WTC11 (cell line): ENCODE results near the gene RPRD1B.

ENCODE experiments used
- GABPB1 ChIP-seq: sonication (generic); formaldehyde crosslinking; IDR thresholded peaks from 2 replicates; pipeline ENCODE4 v1.8.1; 2023; ENCODE audit warnings: mild to moderate bottlenecking, missing genetic modification reagents
- PRRX2 ChIP-seq: fragments of 250-450 bp; sonication (Bioruptor Pico); IDR thresholded peaks from 2 replicates; pipeline ENCODE4 v1.8.0; 2021; ENCODE audit warnings: mild to moderate bottlenecking
- TF ChIP-seq, protein P1 (sequence below): fragments of 200-600 bp; IDR thresholded peaks from 2 replicates; pipeline ENCODE4 v1.8.0; 2022; ENCODE audit warnings: antibody characterized with exemption
- TF ChIP-seq, protein P2 (sequence below): sonication (generic); formaldehyde crosslinking; IDR thresholded peaks from 2 replicates; pipeline ENCODE4 v1.8.0; 2023; ENCODE audit warnings: mild to moderate bottlenecking, missing genetic modification reagents
- TF ChIP-seq, protein P3 (sequence below): sonication (generic); formaldehyde crosslinking; conservative IDR thresholded peaks from 2 replicates; pipeline ENCODE4 v1.8.1; 2022; ENCODE audit warnings: mild to moderate bottlenecking, missing genetic modification reagents
- TF ChIP-seq, protein P4 (sequence below): sonication (generic); formaldehyde crosslinking; IDR thresholded peaks from 2 replicates; pipeline ENCODE4 v1.8.1; 2023; ENCODE audit warnings: mild to moderate bottlenecking, missing genetic modification reagents, moderate library complexity

DNA sequence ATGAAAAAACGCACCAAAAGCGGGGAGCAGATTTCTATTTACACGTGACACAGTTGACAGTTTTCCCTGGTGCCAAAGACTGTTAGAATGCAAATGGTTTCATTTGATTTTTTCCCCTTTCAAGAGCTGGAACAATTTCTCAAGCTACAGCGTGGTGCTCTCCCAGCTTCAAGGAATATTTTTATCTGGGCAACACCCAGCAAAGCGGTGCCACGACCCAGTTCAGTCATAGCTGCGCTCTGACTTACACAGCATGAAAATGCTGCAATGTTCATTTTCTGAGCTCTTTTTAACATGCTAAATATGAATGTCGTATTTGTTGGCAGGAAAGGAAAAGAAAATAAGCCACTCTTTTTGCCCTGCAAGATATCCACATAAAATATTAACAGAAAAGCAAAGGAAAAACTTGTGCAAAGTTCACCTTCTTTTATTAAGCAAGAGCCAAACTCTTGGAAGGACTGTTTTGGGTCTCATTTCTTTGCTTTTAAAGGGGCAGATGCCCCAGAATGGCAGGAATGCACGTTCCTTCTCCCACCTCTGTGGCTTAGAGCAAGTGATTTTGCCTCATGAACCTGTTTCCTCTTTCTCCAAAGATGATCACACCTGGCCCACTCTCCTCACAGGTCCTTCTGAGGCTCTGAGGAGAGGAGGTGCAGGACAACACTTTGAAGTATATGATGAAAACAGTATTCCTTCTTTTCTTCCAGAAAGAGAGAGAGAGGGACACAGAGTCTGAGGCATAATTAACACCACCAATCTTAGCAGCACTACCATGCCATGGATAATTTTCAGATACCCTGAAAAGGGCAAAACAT, 47.3 kb upstream of the RPRD1B start:
- no peak for TF ChIP-seq GABPB1
- TF ChIP-seq, protein P1, sequence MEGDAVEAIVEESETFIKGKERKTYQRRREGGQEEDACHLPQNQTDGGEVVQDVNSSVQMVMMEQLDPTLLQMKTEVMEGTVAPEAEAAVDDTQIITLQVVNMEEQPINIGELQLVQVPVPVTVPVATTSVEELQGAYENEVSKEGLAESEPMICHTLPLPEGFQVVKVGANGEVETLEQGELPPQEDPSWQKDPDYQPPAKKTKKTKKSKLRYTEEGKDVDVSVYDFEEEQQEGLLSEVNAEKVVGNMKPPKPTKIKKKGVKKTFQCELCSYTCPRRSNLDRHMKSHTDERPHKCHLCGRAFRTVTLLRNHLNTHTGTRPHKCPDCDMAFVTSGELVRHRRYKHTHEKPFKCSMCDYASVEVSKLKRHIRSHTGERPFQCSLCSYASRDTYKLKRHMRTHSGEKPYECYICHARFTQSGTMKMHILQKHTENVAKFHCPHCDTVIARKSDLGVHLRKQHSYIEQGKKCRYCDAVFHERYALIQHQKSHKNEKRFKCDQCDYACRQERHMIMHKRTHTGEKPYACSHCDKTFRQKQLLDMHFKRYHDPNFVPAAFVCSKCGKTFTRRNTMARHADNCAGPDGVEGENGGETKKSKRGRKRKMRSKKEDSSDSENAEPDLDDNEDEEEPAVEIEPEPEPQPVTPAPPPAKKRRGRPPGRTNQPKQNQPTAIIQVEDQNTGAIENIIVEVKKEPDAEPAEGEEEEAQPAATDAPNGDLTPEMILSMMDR = no peak
- no peak for TF ChIP-seq PRRX2 (CRISPR knock-in tag)
- TF ChIP-seq, protein P2, sequence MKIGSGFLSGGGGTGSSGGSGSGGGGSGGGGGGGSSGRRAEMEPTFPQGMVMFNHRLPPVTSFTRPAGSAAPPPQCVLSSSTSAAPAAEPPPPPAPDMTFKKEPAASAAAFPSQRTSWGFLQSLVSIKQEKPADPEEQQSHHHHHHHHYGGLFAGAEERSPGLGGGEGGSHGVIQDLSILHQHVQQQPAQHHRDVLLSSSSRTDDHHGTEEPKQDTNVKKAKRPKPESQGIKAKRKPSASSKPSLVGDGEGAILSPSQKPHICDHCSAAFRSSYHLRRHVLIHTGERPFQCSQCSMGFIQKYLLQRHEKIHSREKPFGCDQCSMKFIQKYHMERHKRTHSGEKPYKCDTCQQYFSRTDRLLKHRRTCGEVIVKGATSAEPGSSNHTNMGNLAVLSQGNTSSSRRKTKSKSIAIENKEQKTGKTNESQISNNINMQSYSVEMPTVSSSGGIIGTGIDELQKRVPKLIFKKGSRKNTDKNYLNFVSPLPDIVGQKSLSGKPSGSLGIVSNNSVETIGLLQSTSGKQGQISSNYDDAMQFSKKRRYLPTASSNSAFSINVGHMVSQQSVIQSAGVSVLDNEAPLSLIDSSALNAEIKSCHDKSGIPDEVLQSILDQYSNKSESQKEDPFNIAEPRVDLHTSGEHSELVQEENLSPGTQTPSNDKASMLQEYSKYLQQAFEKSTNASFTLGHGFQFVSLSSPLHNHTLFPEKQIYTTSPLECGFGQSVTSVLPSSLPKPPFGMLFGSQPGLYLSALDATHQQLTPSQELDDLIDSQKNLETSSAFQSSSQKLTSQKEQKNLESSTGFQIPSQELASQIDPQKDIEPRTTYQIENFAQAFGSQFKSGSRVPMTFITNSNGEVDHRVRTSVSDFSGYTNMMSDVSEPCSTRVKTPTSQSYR (CRISPR knock-in tag) = no peak
- TF ChIP-seq, protein P3, sequence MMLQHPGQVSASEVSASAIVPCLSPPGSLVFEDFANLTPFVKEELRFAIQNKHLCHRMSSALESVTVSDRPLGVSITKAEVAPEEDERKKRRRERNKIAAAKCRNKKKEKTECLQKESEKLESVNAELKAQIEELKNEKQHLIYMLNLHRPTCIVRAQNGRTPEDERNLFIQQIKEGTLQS (CRISPR knock-in tag) = no peak
- TF ChIP-seq, protein P4, sequence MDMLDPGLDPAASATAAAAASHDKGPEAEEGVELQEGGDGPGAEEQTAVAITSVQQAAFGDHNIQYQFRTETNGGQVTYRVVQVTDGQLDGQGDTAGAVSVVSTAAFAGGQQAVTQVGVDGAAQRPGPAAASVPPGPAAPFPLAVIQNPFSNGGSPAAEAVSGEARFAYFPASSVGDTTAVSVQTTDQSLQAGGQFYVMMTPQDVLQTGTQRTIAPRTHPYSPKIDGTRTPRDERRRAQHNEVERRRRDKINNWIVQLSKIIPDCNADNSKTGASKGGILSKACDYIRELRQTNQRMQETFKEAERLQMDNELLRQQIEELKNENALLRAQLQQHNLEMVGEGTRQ (CRISPR knock-in tag) = no peak
